GM18505 (cell line): ENCODE measurements around the gene TGFA.

Experiments used
- ATAC-seq: cut with Tn5 transposase; IDR thresholded peaks from one replicate; pipeline ENCODE4 v1.9.1; 2021; ENCODE audit not compliant: unreplicated experiment
- POLR2A ChIP-seq: IDR thresholded peaks from 4 replicates; pipeline ENCODE4 v1.6.1; 2011; ENCODE audit warnings: borderline replicate concordance; ENCODE audit not compliant: insufficient read depth, insufficient read length; ENCODE audit errors: extremely low read depth

TGFA gene

DNA sequence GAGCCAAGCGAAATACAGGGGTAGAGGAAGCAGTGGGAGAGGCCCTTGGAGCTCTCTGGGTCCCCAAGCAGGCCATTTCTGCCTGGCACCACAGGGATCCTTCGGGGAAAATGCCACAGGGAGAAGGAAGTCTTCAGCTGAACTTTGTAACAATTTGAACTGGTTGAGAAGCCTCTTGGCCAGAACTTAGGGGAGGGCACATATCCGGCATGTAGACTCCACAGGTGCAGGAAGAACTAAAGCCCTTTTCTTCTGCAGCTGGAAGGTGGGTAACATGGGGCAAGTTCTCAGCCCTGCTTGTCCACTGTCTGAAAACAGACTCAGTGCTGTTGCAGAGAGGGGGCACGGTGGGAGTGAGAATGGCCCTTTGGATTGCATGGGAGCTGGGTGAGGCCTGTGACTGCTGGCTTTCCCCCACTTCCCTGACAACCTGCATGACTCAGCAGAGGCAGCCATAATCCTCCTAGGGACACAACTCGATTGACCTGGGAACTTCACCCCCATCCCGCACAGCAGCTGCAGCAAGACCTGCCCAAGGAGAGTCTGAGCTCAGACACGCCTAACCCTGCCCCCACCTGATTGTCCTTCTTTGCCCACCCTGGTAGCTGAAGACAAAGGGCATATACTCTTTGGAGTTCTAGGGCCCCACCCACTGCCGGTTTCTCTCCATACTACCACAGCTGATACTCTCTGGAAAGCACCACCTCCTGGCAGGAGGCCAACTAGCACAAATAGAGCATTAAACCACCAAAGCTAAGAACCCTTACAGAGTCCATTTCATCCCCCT is 150.2 kb downstream of the TGFA start:
- no peak for ATAC-seq
- no peak for TF ChIP-seq POLR2A

- no peak for TF ChIP-seq POLR2A
- no peak for ATAC-seq
Measured at GRCh38 chr2:70400539-70400938, 153.1 kb downstream of the TGFA start.

DNA sequence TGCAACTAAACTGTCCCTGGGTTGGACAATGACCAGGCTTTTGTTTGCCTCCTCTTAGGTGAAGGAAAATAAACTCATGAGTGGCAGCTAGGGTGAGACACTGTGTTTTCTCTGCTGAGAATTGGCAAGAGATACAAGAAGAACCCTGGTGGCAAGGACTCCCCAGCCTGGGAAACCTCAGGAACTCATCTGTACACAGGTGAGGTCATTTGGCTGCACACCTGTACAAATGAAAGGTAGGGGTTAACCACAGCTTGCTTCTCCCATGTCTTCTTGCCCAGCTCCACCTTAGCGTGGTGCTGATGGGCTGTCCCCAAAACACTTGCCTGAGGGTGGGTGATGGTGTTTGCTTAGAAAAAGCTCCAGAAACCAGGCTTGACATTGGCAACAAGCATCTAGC is 154.6 kb downstream of the TGFA start:
- TF ChIP-seq POLR2A: no peak
- no peak for ATAC-seq
